ENCODE measurements around the gene DENND5A. TPM values are rescaled to one million over a fixed set of nuclear protein-coding genes. Genes with fewer than 3 reads are reported as not detected.

DENND5A gene
- total RNA-seq, 1 donor from 2014 or later, result 156 TPM

GRCh38 chr11:9160166-9160565, 105.0 kb downstream of the DENND5A start:
- H3K9me3 ChIP-seq (ENCODE audit: insufficient read depth, low read depth, low read length), result no peaks in the 10 kb centered on the region
- no peak overlapping the region for H3K9ac ChIP-seq (ENCODE audit: low read length)
- H3K79me2 ChIP-seq (ENCODE audit: insufficient read depth, low read length), result no peaks in the 10 kb centered on the region
- H3K4me2 ChIP-seq (ENCODE audit: low read length), result no peak overlapping the region
- H3K36me3 ChIP-seq (ENCODE audit: insufficient read depth, low read length), result peaks cover 30% of the 10 kb centered on the region
- DNase-seq (ENCODE audit: low read depth) (no peak), FAIRE-seq (no peak)
- no peak overlapping the region for H2AFZ ChIP-seq (ENCODE audit: low read depth, low read length)
- H3K27ac ChIP-seq (ENCODE audit: low read depth, low read length), result no peak overlapping the region
- Mint-ChIP-seq H3K36me3 (ENCODE audit: low read depth, unreplicated experiment) (peaks cover 9% of the 10 kb centered on the region), H3K9me3 (ENCODE audit: unreplicated experiment) (no peaks in the 10 kb centered on the region), H3K4me1 (ENCODE audit: low read depth, unreplicated experiment) (no peaks in the 10 kb centered on the region), H3K4me3 (ENCODE audit: unreplicated experiment) (no peak overlapping the region), H3K27ac (ENCODE audit: unreplicated experiment) (no peak overlapping the region), H3K27me3 (ENCODE audit: low read depth, unreplicated experiment) (no peaks in the 10 kb centered on the region)
- H3K4me3 ChIP-seq (ENCODE audit: insufficient read depth, low read depth, low read length), result no peak overlapping the region
- TF ChIP-seq CTCF (IDR thresholded peaks at IDR 0.05; ENCODE audit: insufficient read depth, low read depth, low read length) (no peak), EZH2 (IDR thresholded peaks at IDR 0.05; ENCODE audit: insufficient read depth, low read length) (no peak)
- no peaks in the 10 kb centered on the region for H4K20me1 ChIP-seq (ENCODE audit: insufficient read depth, low read length)
- no peaks in the 10 kb centered on the region for H3K27me3 ChIP-seq (ENCODE audit: insufficient read depth, low read length)
- peaks cover 14% of the 10 kb centered on the region for H3K4me1 ChIP-seq (ENCODE audit: insufficient read depth, low read length)

- Histone ChIP-seq H2AFZ (ENCODE audit: low read depth, low read length) (no peak overlapping the region), H3K9ac (ENCODE audit: low read length) (no peak overlapping the region), H4K20me1 (ENCODE audit: insufficient read depth, low read length) (no peaks in the 10 kb centered on the region), H3K4me2 (ENCODE audit: low read length) (peak overlapping the region; percentile 32), H3K9me3 (ENCODE audit: insufficient read depth, low read depth, low read length) (no peaks in the 10 kb centered on the region), H3K27me3 (ENCODE audit: insufficient read depth, low read length) (no peaks in the 10 kb centered on the region), H3K36me3 (ENCODE audit: insufficient read depth, low read length) (peaks cover 30% of the 10 kb centered on the region), H3K27ac (ENCODE audit: low read depth, low read length) (peak overlapping the region; percentile 37), H3K4me3 (ENCODE audit: insufficient read depth, low read depth, low read length) (no peak overlapping the region), H3K79me2 (ENCODE audit: insufficient read depth, low read length) (no peaks in the 10 kb centered on the region), H3K4me1 (ENCODE audit: insufficient read depth, low read length) (peaks cover 14% of the 10 kb centered on the region)
- peaks cover 9% of the 10 kb centered on the region for H3K36me3 Mint-ChIP-seq (ENCODE audit: low read depth, unreplicated experiment)
- H3K9me3 Mint-ChIP-seq (ENCODE audit: unreplicated experiment), result no peaks in the 10 kb centered on the region
- no peaks in the 10 kb centered on the region for H3K27me3 Mint-ChIP-seq (ENCODE audit: low read depth, unreplicated experiment)
- H3K27ac Mint-ChIP-seq (ENCODE audit: unreplicated experiment), result peak overlapping the region; percentile 3
- FAIRE-seq (peak; percentile 13), DNase-seq (ENCODE audit: low read depth) (peak; percentile 42)
- TF ChIP-seq EZH2 (IDR thresholded peaks at IDR 0.05; ENCODE audit: insufficient read depth, low read length) (no peak), CTCF (IDR thresholded peaks at IDR 0.05; ENCODE audit: insufficient read depth, low read depth, low read length) (no peak)
- H3K4me3 Mint-ChIP-seq (ENCODE audit: unreplicated experiment), result no peak overlapping the region
- no peaks in the 10 kb centered on the region for H3K4me1 Mint-ChIP-seq (ENCODE audit: low read depth, unreplicated experiment)
Measured at GRCh38 chr11:9158898-9159391, 106.2 kb downstream of the DENND5A start.

- Mint-ChIP-seq H3K27me3 (ENCODE audit: low read depth, unreplicated experiment) (no peaks in the 10 kb centered on the region), H3K9me3 (ENCODE audit: unreplicated experiment) (no peaks in the 10 kb centered on the region), H3K27ac (ENCODE audit: unreplicated experiment) (no peak overlapping the region), H3K4me1 (ENCODE audit: low read depth, unreplicated experiment) (no peaks in the 10 kb centered on the region), H3K36me3 (ENCODE audit: low read depth, unreplicated experiment) (peaks cover 16% of the 10 kb centered on the region), H3K4me3 (ENCODE audit: unreplicated experiment) (no peak overlapping the region)
- H3K27ac ChIP-seq (ENCODE audit: low read depth, low read length), result no peak overlapping the region
- H3K4me3 ChIP-seq (ENCODE audit: insufficient read depth, low read depth, low read length), result no peak overlapping the region
- TF ChIP-seq CTCF (IDR thresholded peaks at IDR 0.05; ENCODE audit: insufficient read depth, low read depth, low read length), result no peak
- TF ChIP-seq EZH2 (IDR thresholded peaks at IDR 0.05; ENCODE audit: insufficient read depth, low read length), result no peak
- peaks cover 14% of the 10 kb centered on the region for H3K4me1 ChIP-seq (ENCODE audit: insufficient read depth, low read length)
- H2AFZ ChIP-seq (ENCODE audit: low read depth, low read length), result no peak overlapping the region
- no peaks in the 10 kb centered on the region for H3K79me2 ChIP-seq (ENCODE audit: insufficient read depth, low read length)
- no peaks in the 10 kb centered on the region for H4K20me1 ChIP-seq (ENCODE audit: insufficient read depth, low read length)
- no peak for DNase-seq (ENCODE audit: low read depth)
- H3K36me3 ChIP-seq (ENCODE audit: insufficient read depth, low read length), result peaks cover 28% of the 10 kb centered on the region
- FAIRE-seq, result no peak
- H3K27me3 ChIP-seq (ENCODE audit: insufficient read depth, low read length), result no peaks in the 10 kb centered on the region
- H3K4me2 ChIP-seq (ENCODE audit: low read length), result no peak overlapping the region
- no peak overlapping the region for H3K9ac ChIP-seq (ENCODE audit: low read length)
- no peaks in the 10 kb centered on the region for H3K9me3 ChIP-seq (ENCODE audit: insufficient read depth, low read depth, low read length)
Measured at GRCh38 chr11:9155930-9156329, 109.2 kb downstream of the DENND5A start.
